ENCODE results near the gene UNC93A. TPM values are rescaled to one million over a fixed set of nuclear protein-coding genes. Genes with fewer than 3 reads are reported as not detected.
"Not testable (repeated sequence)": the region's sequence is repeated elsewhere in the genome, so short reads cannot be mapped to it uniquely, and the experiment has no call there.

UNC93A gene
- total and polyA plus RNA-seq, 7 experiments from 2014 or later = not detected

DNA sequence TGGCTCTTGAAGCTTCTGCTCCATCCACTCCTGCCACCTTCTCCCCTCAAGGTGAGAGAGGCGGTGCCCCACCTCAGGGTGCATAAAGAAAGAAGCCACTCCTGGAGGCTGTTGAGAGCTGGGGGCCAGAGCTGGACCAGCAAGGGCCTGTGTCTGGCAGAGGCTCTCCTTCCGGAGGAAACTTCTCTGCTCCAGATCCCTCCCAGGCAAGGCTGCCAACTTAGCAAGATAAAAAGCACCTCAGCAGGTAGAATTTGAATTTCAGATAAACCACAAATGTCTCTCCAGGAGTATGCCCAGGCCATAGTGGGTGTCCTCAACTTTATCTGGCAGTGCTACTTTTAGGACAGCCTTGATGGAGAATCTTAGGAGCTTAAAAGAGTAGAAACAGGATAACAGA lies 13.8 kb downstream of the UNC93A start:
- Histone ChIP-seq H3K36me3 (ENCODE audit: control insufficient read depth in 2 of 3, insufficient read depth in 3 of 3, low read length in 3 of 3) (no peaks in the 10 kb centered on the region), H3K4me1 (ENCODE audit: control insufficient read depth in 2 of 2, insufficient read depth in 2 of 2, low read length in 2 of 2) (no peaks in the 10 kb centered on the region), H3K27ac (ENCODE audit: low read depth, low read length) (no peak overlapping the region), H3K27me3 (ENCODE audit: control insufficient read depth in 2 of 2, insufficient read depth in 2 of 2, low read length in 2 of 2) (no peaks in the 10 kb centered on the region), H3K4me3 (ENCODE audit: low read length) (no peak overlapping the region), H3K9me3 (ENCODE audit: control insufficient read depth in 2 of 3, low read length in 3 of 3) (no peaks in the 10 kb centered on the region)
- peaks cover 0 to 4% (median 0%) of the 10 kb centered on the region in 11 donors for H3K9me3 Mint-ChIP-seq
- CTCF ChIA-PET = no interaction called here
- no peak for ATAC-seq
- DNase-seq = no peak
- H3K4me1 Mint-ChIP-seq = no peaks in the 10 kb centered on the region
- no peak overlapping the region for H3K4me3 Mint-ChIP-seq
- POLR2A ChIA-PET = no interaction called here
- H3K27me3 Mint-ChIP-seq = peaks cover 0 to 4% (median 3%) of the 10 kb centered on the region in 5 donors
- no peaks in the 10 kb centered on the region for H3K36me3 Mint-ChIP-seq
- H3K27ac Mint-ChIP-seq = no peak overlapping the region
- intact Hi-C loops (cut with micrococcal nuclease) = no loop called here

- Histone ChIP-seq H3K4me3 (ENCODE audit: low read length) (no peak overlapping the region), H3K27me3 (ENCODE audit: control insufficient read depth in 2 of 2, insufficient read depth in 2 of 2, low read length in 2 of 2) (no peaks in the 10 kb centered on the region), H3K4me1 (ENCODE audit: control insufficient read depth in 2 of 2, insufficient read depth in 2 of 2, low read length in 2 of 2) (no peaks in the 10 kb centered on the region), H3K27ac (ENCODE audit: low read depth, low read length) (no peak overlapping the region), H3K36me3 (ENCODE audit: control insufficient read depth in 2 of 3, insufficient read depth in 3 of 3, low read length in 3 of 3) (no peaks in the 10 kb centered on the region), H3K9me3 (ENCODE audit: control insufficient read depth in 2 of 3, low read length in 3 of 3) (no peaks in the 10 kb centered on the region)
- no peak overlapping the region for H3K27ac Mint-ChIP-seq
- peaks cover 0 to 4% (median 0%) of the 10 kb centered on the region in 11 donors for H3K9me3 Mint-ChIP-seq
- ChIA-PET POLR2A (no interaction called here), CTCF (no interaction called here)
- intact Hi-C loops (cut with micrococcal nuclease) = no loop called here
- DNase-seq (no peak), ATAC-seq (no peak)
- H3K27me3 Mint-ChIP-seq = peaks cover 0 to 4% (median 3%) of the 10 kb centered on the region in 5 donors
- H3K4me1 Mint-ChIP-seq = no peaks in the 10 kb centered on the region
- H3K36me3 Mint-ChIP-seq = no peaks in the 10 kb centered on the region
- no peak overlapping the region for H3K4me3 Mint-ChIP-seq
These were observed 14.7 kb downstream of the UNC93A start for GRCh38 chr6:167305796-167306195.

- Mint-ChIP-seq H3K27ac (no peak overlapping the region), H3K27me3 (peaks cover 0 to 4% (median 3%) of the 10 kb centered on the region in 5 donors), H3K9me3 (peaks cover 0 to 4% (median 0%) of the 10 kb centered on the region in 11 donors), H3K36me3 (no peaks in the 10 kb centered on the region), H3K4me3 (no peak overlapping the region), H3K4me1 (no peaks in the 10 kb centered on the region)
- Histone ChIP-seq H3K9me3 (ENCODE audit: control insufficient read depth in 2 of 3, low read length in 3 of 3) (no peaks in the 10 kb centered on the region), H3K4me1 (ENCODE audit: control insufficient read depth in 2 of 2, insufficient read depth in 2 of 2, low read length in 2 of 2) (no peaks in the 10 kb centered on the region), H3K27me3 (ENCODE audit: control insufficient read depth in 2 of 2, insufficient read depth in 2 of 2, low read length in 2 of 2) (no peaks in the 10 kb centered on the region), H3K27ac (ENCODE audit: low read depth, low read length) (no peak overlapping the region), H3K36me3 (ENCODE audit: control insufficient read depth in 2 of 3, insufficient read depth in 3 of 3, low read length in 3 of 3) (no peaks in the 10 kb centered on the region), H3K4me3 (ENCODE audit: low read length) (no peak overlapping the region)
- ATAC-seq (no peak), DNase-seq (no peak)
- POLR2A ChIA-PET = no interaction called here
- CTCF ChIA-PET = no interaction called here
- intact Hi-C loops (cut with micrococcal nuclease) = no loop called here
These were observed 15.4 kb downstream of the UNC93A start for GRCh38 chr6:167306401-167306998.

DNA sequence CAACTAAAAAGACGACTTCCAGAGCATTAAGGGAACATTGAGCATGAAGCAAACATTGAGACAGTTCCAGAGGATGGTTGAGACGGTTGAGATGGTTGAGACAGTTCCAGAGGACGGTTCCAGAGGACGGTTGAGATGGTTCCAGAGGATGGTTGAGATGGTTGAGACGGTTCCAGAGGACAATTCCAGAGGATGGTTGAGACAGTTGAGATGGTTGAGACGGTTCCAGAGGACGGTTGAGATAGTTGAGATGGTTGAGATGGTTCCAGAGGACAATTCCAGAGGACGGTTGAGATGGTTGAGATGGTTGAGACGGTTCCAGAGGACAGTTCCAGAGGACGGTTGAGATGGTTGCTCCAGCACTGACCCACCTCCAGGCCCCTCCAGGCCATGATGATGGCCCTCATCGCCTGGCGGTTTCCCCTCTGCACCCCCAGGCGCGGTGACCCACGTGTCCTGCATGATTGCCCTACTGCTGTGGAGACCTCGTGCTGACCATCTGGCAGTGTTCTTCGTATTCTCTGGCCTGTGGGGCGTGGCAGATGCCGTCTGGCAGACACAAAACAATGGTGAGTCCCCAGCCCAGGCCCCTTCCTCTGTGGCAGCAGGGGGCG lies 16.3 kb downstream of the UNC93A start:
- no peaks in the 10 kb centered on the region for H3K9me3 ChIP-seq (ENCODE audit: control insufficient read depth in 2 of 3, low read length in 3 of 3)
- no peaks in the 10 kb centered on the region for H3K4me1 ChIP-seq (ENCODE audit: control insufficient read depth in 2 of 2, insufficient read depth in 2 of 2, low read length in 2 of 2)
- ChIA-PET CTCF (no interaction called here), POLR2A (no interaction called here)
- Mint-ChIP-seq H3K27ac (no peak overlapping the region), H3K27me3 (peaks cover 0 to 7% (median 3%) of the 10 kb centered on the region in 5 donors), H3K9me3 (peaks cover 0 to 4% (median 0%) of the 10 kb centered on the region in 11 donors), H3K4me1 (no peaks in the 10 kb centered on the region), H3K4me3 (no peak overlapping the region), H3K36me3 (no peaks in the 10 kb centered on the region)
- no peaks in the 10 kb centered on the region for H3K27me3 ChIP-seq (ENCODE audit: control insufficient read depth in 2 of 2, insufficient read depth in 2 of 2, low read length in 2 of 2)
- no peak overlapping the region for H3K4me3 ChIP-seq (ENCODE audit: low read length)
- H3K27ac ChIP-seq (ENCODE audit: low read depth, low read length) = no peak overlapping the region
- no peak for DNase-seq
- intact Hi-C loops (cut with micrococcal nuclease) = no loop called here
- H3K36me3 ChIP-seq (ENCODE audit: control insufficient read depth in 2 of 3, insufficient read depth in 3 of 3, low read length in 3 of 3) = no peaks in the 10 kb centered on the region
- ATAC-seq = no peak

DNA sequence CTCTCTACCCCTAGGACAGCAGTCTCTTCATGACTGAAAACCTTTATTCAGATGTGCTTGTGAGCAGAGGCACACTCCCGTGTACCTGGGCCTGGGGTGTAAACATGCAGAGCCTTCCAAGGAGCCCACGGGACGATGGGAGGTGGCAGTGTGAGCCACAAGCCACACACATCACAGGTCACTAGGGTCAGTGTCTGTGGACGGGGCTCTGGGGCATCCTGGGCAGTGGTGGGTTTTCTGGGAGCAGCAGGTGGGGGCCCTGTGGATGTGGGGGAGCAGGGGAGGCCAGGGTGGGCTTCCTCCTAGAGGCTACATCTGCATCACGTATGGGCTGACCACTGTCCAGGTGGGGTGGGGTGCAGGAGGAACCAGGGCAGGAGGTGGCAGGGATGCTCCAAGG lies 17.1 kb downstream of the UNC93A start:
- H3K27ac ChIP-seq (ENCODE audit: low read depth, low read length) = no peak overlapping the region
- Mint-ChIP-seq H3K36me3 (no peaks in the 10 kb centered on the region), H3K4me3 (no peak overlapping the region), H3K9me3 (peaks cover 0 to 4% (median 0%) of the 10 kb centered on the region in 11 donors), H3K27me3 (peaks cover 0 to 9% (median 5%) of the 10 kb centered on the region in 5 donors), H3K4me1 (peaks cover 0 to 2% (median 0%) of the 10 kb centered on the region in 7 donors), H3K27ac (no peak overlapping the region)
- intact Hi-C loops (cut with micrococcal nuclease) = no loop called here
- ATAC-seq (no peak), DNase-seq (no peak)
- H3K27me3 ChIP-seq (ENCODE audit: control insufficient read depth in 2 of 2, insufficient read depth in 2 of 2, low read length in 2 of 2) = no peaks in the 10 kb centered on the region
- H3K36me3 ChIP-seq (ENCODE audit: control insufficient read depth in 2 of 3, insufficient read depth in 3 of 3, low read length in 3 of 3) = no peaks in the 10 kb centered on the region
- H3K4me3 ChIP-seq (ENCODE audit: low read length) = no peak overlapping the region
- POLR2A ChIA-PET = no interaction called here
- CTCF ChIA-PET = no interaction called here
- no peaks in the 10 kb centered on the region for H3K9me3 ChIP-seq (ENCODE audit: control insufficient read depth in 2 of 3, low read length in 3 of 3)
- no peaks in the 10 kb centered on the region for H3K4me1 ChIP-seq (ENCODE audit: control insufficient read depth in 2 of 2, insufficient read depth in 2 of 2, low read length in 2 of 2)

DNA sequence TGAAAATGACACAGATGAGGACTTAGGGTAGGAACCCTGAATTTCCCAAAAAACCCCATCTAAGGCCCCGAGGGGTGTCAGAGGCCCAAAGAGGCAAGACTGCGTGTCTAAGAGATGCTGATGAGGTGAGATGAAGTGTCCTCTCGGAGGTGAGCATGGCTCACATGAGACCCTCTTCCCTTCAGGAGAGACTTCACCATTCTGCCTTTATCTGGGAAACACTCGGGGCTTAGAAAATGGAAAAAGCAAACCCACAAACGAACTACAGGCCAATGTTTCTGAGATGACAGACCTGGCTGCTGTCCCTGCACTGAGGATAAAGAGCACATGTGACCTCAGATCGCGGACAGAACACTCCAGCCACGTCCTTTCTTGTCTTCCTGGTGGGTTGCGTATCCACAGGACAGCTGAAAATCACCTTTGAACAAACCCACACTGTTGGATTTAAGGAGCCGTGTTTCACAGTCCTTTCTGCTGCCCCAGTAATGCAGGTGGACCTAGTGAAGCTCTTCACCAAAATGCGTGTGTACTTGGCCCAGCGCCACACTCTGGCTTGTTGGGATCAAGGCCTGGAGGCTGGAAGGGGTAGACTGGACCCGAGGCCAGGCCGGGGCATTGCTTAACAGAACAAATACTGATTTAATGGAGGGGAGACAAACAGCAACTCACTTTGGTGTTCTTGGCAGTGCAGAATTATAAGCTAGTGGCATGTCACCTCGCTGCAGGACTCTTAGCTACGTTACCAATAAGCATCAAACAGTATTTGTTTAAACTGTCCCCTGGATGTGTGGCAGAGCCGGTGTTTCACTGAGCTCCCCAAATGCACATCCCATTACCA lies 18.5 kb downstream of the UNC93A start:
- H3K4me1 ChIP-seq (ENCODE audit: control insufficient read depth in 2 of 2, insufficient read depth in 2 of 2, low read length in 2 of 2); H3K27ac ChIP-seq (ENCODE audit: low read depth, low read length); H3K27ac Mint-ChIP-seq; H3K4me1 Mint-ChIP-seq; H3K27me3 ChIP-seq (ENCODE audit: control insufficient read depth in 2 of 2, insufficient read depth in 2 of 2, low read length in 2 of 2); ATAC-seq; H3K4me3 ChIP-seq (ENCODE audit: low read length); H3K36me3 ChIP-seq (ENCODE audit: control insufficient read depth in 2 of 3, insufficient read depth in 3 of 3, low read length in 3 of 3); POLR2A ChIA-PET; DNase-seq; H3K9me3 ChIP-seq (ENCODE audit: control insufficient read depth in 2 of 3, low read length in 3 of 3); intact Hi-C loops (cut with micrococcal nuclease); H3K9me3 Mint-ChIP-seq; H3K36me3 Mint-ChIP-seq; H3K4me3 Mint-ChIP-seq; H3K27me3 Mint-ChIP-seq; CTCF ChIA-PET: not testable (repeated sequence)
